OCI-LY1 (cell line): ENCODE results near the gene MAIP1.

ENCODE experiments used
- H2AFZ ChIP-seq: fragments of 200-600 bp; sonication (generic), shearing (Covaris generic); 2 replicates; pipeline ENCODE4 v1.6.0; 2014; ENCODE audit warnings: antibody characterized with exemption, mild to moderate bottlenecking, low read length
- H3F3A ChIP-seq: fragments of 200-600 bp; sonication (generic), shearing (Covaris generic); 2 replicates; pipeline ENCODE4 v1.6.0; 2014; ENCODE audit warnings: mild to moderate bottlenecking, antibody characterized with exemption, low read length, moderate library complexity; ENCODE audit not compliant: insufficient read depth
- H3K27ac ChIP-seq: fragments of 200-600 bp; sonication (generic); 2 replicates; pipeline ENCODE4 v1.5.1; 2014; ENCODE audit warnings: low read length, mixed run types, mild to moderate bottlenecking, low read depth; ENCODE audit not compliant: poor library complexity, severe bottlenecking
- H3K27me3 ChIP-seq: fragments of 200-600 bp; sonication (generic); 2 replicates; pipeline ENCODE4 v1.6.0; 2014; ENCODE audit warnings: antibody characterized with exemption, mild to moderate bottlenecking, low read length, moderate library complexity; ENCODE audit not compliant: insufficient read depth
- H3K36me3 ChIP-seq: fragments of 200-600 bp; sonication (generic); 2 replicates; pipeline ENCODE4 v1.6.1; 2014; ENCODE audit warnings: mild to moderate bottlenecking, antibody characterized with exemption, low read length, moderate library complexity, mixed read lengths; ENCODE audit not compliant: insufficient read depth
- H3K4me1 ChIP-seq: fragments of 200-600 bp; sonication (generic); 2 replicates; pipeline ENCODE4 v1.5.1; 2014; ENCODE audit warnings: mild to moderate bottlenecking, low read length, moderate library complexity; ENCODE audit not compliant: insufficient read depth, severe bottlenecking
- H3K4me2 ChIP-seq: fragments of 200-600 bp; sonication (generic), shearing (Covaris generic); 2 replicates; pipeline ENCODE4 v1.6.1; 2014; ENCODE audit warnings: low read length
- H3K4me3 ChIP-seq: fragments of 200-600 bp; sonication (generic); 2 replicates; pipeline ENCODE4 v1.5.1; 2014; ENCODE audit warnings: low read length, low read depth, mild to moderate bottlenecking, mixed read lengths; ENCODE audit not compliant: poor library complexity, severe bottlenecking
- H3K79me2 ChIP-seq: fragments of 200-600 bp; shearing (Covaris generic); 2 replicates; pipeline ENCODE4 v1.6.1; 2016; ENCODE audit warnings: mixed run types, low read length, mixed read lengths; ENCODE audit not compliant: insufficient read depth
- H3K9ac ChIP-seq: fragments of 200-600 bp; sonication (generic), shearing (Covaris generic); 2 replicates; pipeline ENCODE4 v1.6.1; 2014; ENCODE audit warnings: mild to moderate bottlenecking, low read length, mixed read lengths
- H3K9me2 ChIP-seq: fragments of 200-600 bp; sonication (generic), shearing (Covaris generic); 2 replicates; pipeline ENCODE4 v1.6.1; 2014; ENCODE audit warnings: low read depth, mild to moderate bottlenecking, low read length, mixed read lengths
- H3K9me3 ChIP-seq: fragments of 200-600 bp; shearing (Covaris generic); 2 replicates; pipeline ENCODE4 v1.6.1; 2014; ENCODE audit warnings: low read length, mixed read lengths
- H4K20me1 ChIP-seq: fragments of 200-600 bp; sonication (generic), shearing (Covaris generic); 2 replicates; pipeline ENCODE4 v1.6.0; 2016; ENCODE audit warnings: mild to moderate bottlenecking, low read length; ENCODE audit not compliant: insufficient read depth
- CTCF ChIP-seq: fragments of 200-600 bp; sonication (generic), shearing (Covaris generic); IDR thresholded peaks from 2 replicates; pipeline ENCODE4 v1.5.1; 2017; ENCODE audit warnings: mild to moderate bottlenecking, antibody characterized with exemption, low read length, moderate library complexity, mixed read lengths
- EZH2 ChIP-seq: fragments of 200-600 bp; sonication (generic), shearing (Covaris generic); IDR thresholded peaks from 2 replicates; pipeline ENCODE4 v1.8.0; 2017; ENCODE audit warnings: borderline replicate concordance, mixed run types, mild to moderate bottlenecking, antibody characterized with exemption, low read length, moderate library complexity, mixed read lengths

The MAIP1 gene

GRCh38 chr2:199987586-199987985 lies 32.2 kb downstream of the MAIP1 start:
- Histone ChIP-seq H3K27me3 (no peaks in the 10 kb centered on the region), H3K4me1 (peaks cover 8% of the 10 kb centered on the region), H2AFZ (no peak overlapping the region), H3K27ac (no peak overlapping the region), H3K9me2 (no peaks in the 10 kb centered on the region), H3K4me3 (no peak overlapping the region), H3K9me3 (no peaks in the 10 kb centered on the region), H3F3A (no peaks in the 10 kb centered on the region), H3K4me2 (no peak overlapping the region), H3K9ac (no peak overlapping the region), H4K20me1 (no peaks in the 10 kb centered on the region), H3K36me3 (no peaks in the 10 kb centered on the region), H3K79me2 (no peaks in the 10 kb centered on the region)
- no peak for TF ChIP-seq CTCF
- no peak for TF ChIP-seq EZH2

GRCh38 chr2:199988151-199988550 lies 32.8 kb downstream of the MAIP1 start:
- H3K27ac ChIP-seq = no peak overlapping the region

GRCh38 chr2:199989822-199990221 lies 34.4 kb downstream of the MAIP1 start:
- H3F3A ChIP-seq = no peaks in the 10 kb centered on the region
- TF ChIP-seq EZH2 (no peak), CTCF (no peak)
- no peaks in the 10 kb centered on the region for H3K27me3 ChIP-seq
- H3K4me1 ChIP-seq = peaks cover 8% of the 10 kb centered on the region
- H3K4me3 ChIP-seq = no peak overlapping the region
- no peak overlapping the region for H3K9ac ChIP-seq
- H3K9me3 ChIP-seq = no peaks in the 10 kb centered on the region
- no peak overlapping the region for H3K4me2 ChIP-seq
- H3K79me2 ChIP-seq = no peaks in the 10 kb centered on the region
- H4K20me1 ChIP-seq = no peaks in the 10 kb centered on the region
- no peaks in the 10 kb centered on the region for H3K36me3 ChIP-seq
- no peak overlapping the region for H2AFZ ChIP-seq
- H3K9me2 ChIP-seq = no peaks in the 10 kb centered on the region
- no peak overlapping the region for H3K27ac ChIP-seq

More at GRCh38 chr2:199988151-199988550, 32.8 kb downstream of the MAIP1 start:
- no peak for TF ChIP-seq EZH2
- no peak for TF ChIP-seq CTCF
- H3K27me3 ChIP-seq = no peaks in the 10 kb centered on the region
- no peaks in the 10 kb centered on the region for H3K9me2 ChIP-seq
- no peaks in the 10 kb centered on the region for H3K36me3 ChIP-seq
- H3K9me3 ChIP-seq = no peaks in the 10 kb centered on the region
- H3K4me2 ChIP-seq = no peak overlapping the region
- no peak overlapping the region for H2AFZ ChIP-seq
- peaks cover 8% of the 10 kb centered on the region for H3K4me1 ChIP-seq
- no peaks in the 10 kb centered on the region for H3K79me2 ChIP-seq
- no peaks in the 10 kb centered on the region for H4K20me1 ChIP-seq
- no peak overlapping the region for H3K9ac ChIP-seq
- no peak overlapping the region for H3K4me3 ChIP-seq
- H3F3A ChIP-seq = no peaks in the 10 kb centered on the region
